ENCODE data around the gene STK39. TPM values are rescaled to one million over a fixed set of nuclear protein-coding genes. Genes with fewer than 3 reads are reported as not detected.

The STK39 gene
- total RNA-seq, 1 donor from 2014 or later: 31.9 TPM

DNA sequence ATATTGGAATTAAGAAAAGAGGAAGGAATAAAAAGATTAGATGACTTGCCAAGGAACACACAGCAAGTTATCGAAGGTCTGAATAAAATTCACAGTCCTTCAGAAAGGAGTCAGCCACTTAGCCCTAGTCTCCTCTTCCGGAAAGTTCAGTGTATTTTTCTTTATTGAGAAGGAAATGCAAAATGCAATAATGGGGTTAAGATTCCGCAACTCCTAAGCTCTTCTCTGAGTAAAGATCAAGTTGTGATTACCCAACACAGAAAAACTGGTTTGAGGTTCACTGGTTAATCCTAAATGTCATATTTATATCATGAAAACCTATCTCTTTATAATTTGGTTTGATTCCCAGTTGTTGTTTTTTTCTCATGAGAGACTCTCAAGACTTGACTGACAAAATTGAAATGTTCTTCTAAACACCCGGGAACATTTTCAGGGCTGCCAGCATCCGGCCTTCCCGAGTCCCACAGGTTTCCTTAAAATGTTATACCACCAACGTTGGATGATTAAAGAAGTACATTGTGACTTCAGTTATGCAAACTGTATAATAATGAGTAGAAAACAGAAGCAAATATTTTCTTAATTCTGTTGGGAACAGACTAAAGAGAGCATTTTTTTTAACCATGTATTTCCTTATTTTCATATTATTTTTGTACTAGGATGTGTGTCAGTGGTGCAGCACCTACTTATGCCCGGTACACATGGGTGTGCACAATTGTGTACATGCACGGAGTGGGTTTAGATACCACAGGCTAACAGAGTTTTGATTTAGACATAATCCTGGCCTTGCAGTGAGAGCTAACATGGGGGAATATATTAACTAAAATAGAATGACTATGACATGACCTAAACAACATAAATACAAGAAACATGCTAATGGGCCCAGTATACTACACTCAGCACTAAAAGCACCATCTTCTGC is 100.2 kb downstream of the STK39 start:
- Mint-ChIP-seq H3K4me3 (ENCODE audit: unreplicated experiment) (no peak overlapping the region), H3K27ac (ENCODE audit: unreplicated experiment) (no peak overlapping the region), H3K27me3 (ENCODE audit: low read depth) (no peaks in the 10 kb centered on the region), H3K9me3 (ENCODE audit: low read depth) (no peaks in the 10 kb centered on the region), H3K36me3 (ENCODE audit: low read depth) (peaks cover 10% of the 10 kb centered on the region), H3K4me1 (ENCODE audit: low read depth) (peaks cover 16% of the 10 kb centered on the region)
- TF ChIP-seq, protein P1, sequence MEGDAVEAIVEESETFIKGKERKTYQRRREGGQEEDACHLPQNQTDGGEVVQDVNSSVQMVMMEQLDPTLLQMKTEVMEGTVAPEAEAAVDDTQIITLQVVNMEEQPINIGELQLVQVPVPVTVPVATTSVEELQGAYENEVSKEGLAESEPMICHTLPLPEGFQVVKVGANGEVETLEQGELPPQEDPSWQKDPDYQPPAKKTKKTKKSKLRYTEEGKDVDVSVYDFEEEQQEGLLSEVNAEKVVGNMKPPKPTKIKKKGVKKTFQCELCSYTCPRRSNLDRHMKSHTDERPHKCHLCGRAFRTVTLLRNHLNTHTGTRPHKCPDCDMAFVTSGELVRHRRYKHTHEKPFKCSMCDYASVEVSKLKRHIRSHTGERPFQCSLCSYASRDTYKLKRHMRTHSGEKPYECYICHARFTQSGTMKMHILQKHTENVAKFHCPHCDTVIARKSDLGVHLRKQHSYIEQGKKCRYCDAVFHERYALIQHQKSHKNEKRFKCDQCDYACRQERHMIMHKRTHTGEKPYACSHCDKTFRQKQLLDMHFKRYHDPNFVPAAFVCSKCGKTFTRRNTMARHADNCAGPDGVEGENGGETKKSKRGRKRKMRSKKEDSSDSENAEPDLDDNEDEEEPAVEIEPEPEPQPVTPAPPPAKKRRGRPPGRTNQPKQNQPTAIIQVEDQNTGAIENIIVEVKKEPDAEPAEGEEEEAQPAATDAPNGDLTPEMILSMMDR (IDR thresholded peaks at IDR 0.05): no peak
- no peak for DNase-seq (ENCODE audit: low spot score)

DNA sequence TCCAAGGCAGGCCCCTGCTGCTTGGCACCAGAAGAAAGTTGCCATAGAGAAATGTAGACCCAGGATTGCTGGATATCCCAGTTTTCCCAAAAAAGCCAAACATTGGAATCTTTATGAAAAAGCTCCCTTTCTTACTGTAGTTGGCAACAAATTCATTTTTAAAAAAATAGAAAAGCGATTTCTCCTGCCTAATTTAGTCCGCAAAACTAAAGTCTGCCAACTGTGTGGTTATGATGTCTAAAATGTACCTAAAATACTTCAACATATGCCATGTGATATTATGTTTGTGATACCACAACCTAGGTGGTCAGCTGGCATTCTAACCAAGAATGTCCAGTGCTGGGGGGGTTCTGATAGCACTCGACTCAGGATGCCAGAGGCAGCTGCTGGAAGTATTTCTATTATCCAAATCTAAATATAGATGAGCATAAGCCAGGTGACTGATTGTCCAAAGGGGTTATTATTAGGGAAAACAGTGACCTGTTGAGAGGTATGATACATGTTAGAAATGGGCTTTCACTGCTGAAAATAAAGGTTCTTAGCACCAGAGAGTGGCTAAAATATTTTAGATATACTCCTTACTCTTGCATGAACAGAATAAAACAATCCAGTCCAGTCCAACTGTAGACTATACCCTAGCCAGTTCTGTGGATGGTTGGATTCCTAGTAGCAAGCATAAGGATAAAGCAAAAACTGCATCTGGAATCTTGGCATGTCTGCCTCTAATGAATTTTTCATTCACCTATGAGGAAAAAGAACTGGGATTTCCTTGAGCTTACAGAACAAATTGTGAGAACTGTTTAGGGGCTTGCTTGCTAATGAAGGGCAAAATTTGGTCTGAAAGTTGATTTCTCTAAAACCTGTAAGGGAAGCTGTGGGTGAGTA is 101.7 kb downstream of the STK39 start:
- Mint-ChIP-seq H3K9me3 (ENCODE audit: low read depth) (no peaks in the 10 kb centered on the region), H3K4me3 (ENCODE audit: unreplicated experiment) (no peak overlapping the region), H3K36me3 (ENCODE audit: low read depth) (peaks cover 10% of the 10 kb centered on the region), H3K27me3 (ENCODE audit: low read depth) (no peaks in the 10 kb centered on the region), H3K27ac (ENCODE audit: unreplicated experiment) (no peak overlapping the region), H3K4me1 (ENCODE audit: low read depth) (peaks cover 16% of the 10 kb centered on the region)
- DNase-seq (ENCODE audit: low spot score): no peak
- TF ChIP-seq, protein P1 (IDR thresholded peaks at IDR 0.05): no peak

DNA sequence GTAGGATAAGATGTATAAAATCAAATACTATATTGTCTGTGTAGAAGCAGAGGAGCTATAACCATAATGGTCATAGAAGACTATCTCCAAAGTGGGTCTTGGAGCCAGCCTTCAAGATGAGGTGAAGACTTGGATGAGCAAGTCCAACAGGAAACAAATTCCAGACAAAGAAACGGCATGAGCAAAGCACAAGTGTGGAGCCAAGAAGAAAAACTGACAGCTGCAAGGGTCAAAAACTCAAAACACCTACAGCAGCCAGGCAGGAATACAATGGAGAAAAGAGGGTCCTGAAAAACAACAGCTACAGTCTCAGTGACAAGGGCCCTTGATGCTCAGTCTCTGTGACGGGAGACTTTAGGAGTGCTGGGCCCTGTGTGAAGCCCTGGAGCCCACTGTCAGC is 102.4 kb downstream of the STK39 start:
- no peak for DNase-seq (ENCODE audit: low spot score)
- peaks cover 18% of the 10 kb centered on the region for H3K4me1 Mint-ChIP-seq (ENCODE audit: low read depth)
- no peaks in the 10 kb centered on the region for H3K9me3 Mint-ChIP-seq (ENCODE audit: low read depth)
- peaks cover 9% of the 10 kb centered on the region for H3K36me3 Mint-ChIP-seq (ENCODE audit: low read depth)
- TF ChIP-seq, protein P1 (IDR thresholded peaks at IDR 0.05): no peak
- H3K4me3 Mint-ChIP-seq (ENCODE audit: unreplicated experiment): no peak overlapping the region
- no peaks in the 10 kb centered on the region for H3K27me3 Mint-ChIP-seq (ENCODE audit: low read depth)
- H3K27ac Mint-ChIP-seq (ENCODE audit: unreplicated experiment): no peak overlapping the region

DNA sequence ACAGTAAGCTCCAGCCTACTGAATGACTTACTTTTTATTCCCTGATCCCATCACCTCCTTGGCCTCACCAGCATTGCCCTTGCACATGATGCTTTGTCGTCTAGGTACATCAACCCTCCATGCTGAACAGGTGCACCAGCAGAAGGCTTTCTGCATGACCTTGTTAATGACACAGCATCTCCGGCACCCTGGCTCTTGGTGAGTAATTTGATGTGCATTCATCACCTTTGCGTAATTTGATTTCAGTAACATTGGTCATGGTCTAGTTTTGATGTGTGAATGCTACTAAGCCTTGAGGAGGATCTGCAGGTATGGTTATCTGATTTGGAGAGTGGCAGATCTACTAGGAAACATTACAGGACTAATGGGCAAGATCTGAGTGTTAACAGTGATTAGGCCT is 103.6 kb downstream of the STK39 start:
- no peak overlapping the region for H3K27ac Mint-ChIP-seq (ENCODE audit: unreplicated experiment)
- DNase-seq (ENCODE audit: low spot score): no peak
- peaks cover 7% of the 10 kb centered on the region for H3K36me3 Mint-ChIP-seq (ENCODE audit: low read depth)
- no peaks in the 10 kb centered on the region for H3K27me3 Mint-ChIP-seq (ENCODE audit: low read depth)
- TF ChIP-seq, protein P1 (IDR thresholded peaks at IDR 0.05): no peak
- H3K9me3 Mint-ChIP-seq (ENCODE audit: low read depth): no peaks in the 10 kb centered on the region
- no peak overlapping the region for H3K4me3 Mint-ChIP-seq (ENCODE audit: unreplicated experiment)
- H3K4me1 Mint-ChIP-seq (ENCODE audit: low read depth): peaks cover 23% of the 10 kb centered on the region

DNA sequence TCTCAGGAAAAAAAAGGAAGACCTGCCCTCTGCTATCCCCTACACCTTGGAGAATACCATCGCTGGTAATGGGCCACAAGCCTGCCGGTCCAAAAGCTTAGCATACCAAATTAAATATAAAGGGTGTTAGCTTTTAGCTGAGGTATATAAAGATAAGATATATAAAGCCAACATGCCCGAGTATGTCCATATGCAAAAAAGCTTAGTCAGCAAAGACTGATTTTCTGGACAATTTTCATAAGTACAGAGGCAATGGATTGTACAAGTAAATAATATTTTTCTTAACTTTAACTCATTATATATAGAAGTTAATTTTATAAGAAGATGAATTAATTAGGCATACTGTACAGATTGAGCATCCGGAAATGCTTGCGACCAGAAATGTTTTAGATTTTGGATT is 106.5 kb downstream of the STK39 start:
- no peaks in the 10 kb centered on the region for H3K9me3 Mint-ChIP-seq (ENCODE audit: low read depth)
- peaks cover 41% of the 10 kb centered on the region for H3K4me1 Mint-ChIP-seq (ENCODE audit: low read depth)
- H3K4me3 Mint-ChIP-seq (ENCODE audit: unreplicated experiment): no peak overlapping the region
- H3K36me3 Mint-ChIP-seq (ENCODE audit: low read depth): peaks cover 10% of the 10 kb centered on the region
- no peaks in the 10 kb centered on the region for H3K27me3 Mint-ChIP-seq (ENCODE audit: low read depth)
- no peak for DNase-seq (ENCODE audit: low spot score)
- TF ChIP-seq, protein P1 (IDR thresholded peaks at IDR 0.05): no peak
- H3K27ac Mint-ChIP-seq (ENCODE audit: unreplicated experiment): no peak overlapping the region

Data from chondrocyte (in vitro differentiated cells).